ENCODE data around the gene RNF145.
"Not testable (repeated sequence)": the region's sequence is repeated elsewhere in the genome, so short reads cannot be mapped to it uniquely, and the experiment has no call there.

RNF145 gene, protein sequence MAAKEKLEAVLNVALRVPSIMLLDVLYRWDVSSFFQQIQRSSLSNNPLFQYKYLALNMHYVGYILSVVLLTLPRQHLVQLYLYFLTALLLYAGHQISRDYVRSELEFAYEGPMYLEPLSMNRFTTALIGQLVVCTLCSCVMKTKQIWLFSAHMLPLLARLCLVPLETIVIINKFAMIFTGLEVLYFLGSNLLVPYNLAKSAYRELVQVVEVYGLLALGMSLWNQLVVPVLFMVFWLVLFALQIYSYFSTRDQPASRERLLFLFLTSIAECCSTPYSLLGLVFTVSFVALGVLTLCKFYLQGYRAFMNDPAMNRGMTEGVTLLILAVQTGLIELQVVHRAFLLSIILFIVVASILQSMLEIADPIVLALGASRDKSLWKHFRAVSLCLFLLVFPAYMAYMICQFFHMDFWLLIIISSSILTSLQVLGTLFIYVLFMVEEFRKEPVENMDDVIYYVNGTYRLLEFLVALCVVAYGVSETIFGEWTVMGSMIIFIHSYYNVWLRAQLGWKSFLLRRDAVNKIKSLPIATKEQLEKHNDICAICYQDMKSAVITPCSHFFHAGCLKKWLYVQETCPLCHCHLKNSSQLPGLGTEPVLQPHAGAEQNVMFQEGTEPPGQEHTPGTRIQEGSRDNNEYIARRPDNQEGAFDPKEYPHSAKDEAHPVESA

DNA sequence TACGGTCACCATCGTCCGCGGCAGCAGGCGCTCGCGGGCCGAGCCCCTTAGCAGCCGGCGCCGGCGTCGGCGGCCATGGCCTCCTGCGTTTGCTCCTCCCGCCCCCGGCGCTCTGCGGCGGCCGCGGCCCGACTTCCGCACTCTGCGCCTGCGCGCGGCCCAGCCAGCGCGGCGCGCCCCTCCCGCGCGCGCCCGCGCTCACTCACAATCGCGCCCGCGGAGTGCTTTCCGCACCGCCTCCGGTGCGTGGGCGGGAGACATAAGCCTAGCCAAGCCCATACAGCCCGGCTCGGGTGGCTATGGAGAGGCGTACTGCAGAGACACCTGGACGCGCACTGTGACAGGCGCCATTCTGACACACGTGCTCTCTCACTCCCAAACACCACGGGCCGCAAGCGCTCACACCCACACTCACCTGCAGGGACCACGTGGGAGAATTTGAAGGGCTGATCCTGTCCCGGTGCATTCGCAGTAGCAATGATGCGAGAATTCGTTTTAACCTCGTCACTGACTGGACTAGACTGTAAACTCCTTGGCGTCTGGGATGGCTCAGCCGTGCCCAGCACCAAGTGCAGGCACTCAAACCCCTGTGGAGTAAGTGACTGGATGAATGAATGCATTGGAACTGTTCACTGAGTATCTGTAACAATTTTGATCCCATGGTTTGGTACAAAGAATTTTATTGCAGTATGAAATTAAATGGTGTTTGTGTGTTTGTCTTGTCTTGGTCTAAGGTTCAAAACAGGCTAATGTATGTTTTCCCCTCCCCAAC is at the start of gene RNF145:
Gene RNF145 (minus strand): TSS at position 116 of the 772 bp plus-strand sequence. CDS start 5,936 bp downstream, outside the sequence.
- Mint-ChIP-seq H3K4me3 (peak within 1 kb of the TSS; percentile 98), H3K4me1 (ENCODE audit: low read depth) (peaks cover 42% of the 10 kb centered on the region), H3K27me3 (no peaks in the 10 kb centered on the region), H3K36me3 (peaks cover 8% of the 10 kb centered on the region), H3K27ac (peak within 1 kb of the TSS; percentile 99), H3K9me3 (ENCODE audit: low read depth) (no peaks in the 10 kb centered on the region)

DNA sequence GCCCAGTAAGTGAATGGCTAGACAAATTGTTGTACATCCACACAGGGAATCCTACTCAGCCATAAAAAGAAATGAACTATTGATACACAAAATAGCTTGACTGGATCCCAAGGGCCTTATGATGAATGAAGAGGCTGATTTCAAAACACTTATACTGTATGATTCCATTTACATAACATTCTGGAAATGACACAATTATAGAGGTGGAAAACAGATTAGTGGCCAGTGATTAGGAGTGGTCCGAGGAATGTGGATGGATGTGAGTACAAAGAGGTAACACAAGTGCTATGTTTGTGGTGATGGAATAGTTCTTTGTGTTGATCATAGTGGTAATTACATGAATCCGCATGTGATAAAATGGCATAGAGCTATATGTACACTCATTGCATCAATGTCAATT is 49.0 kb upstream of the RNF145 start:
- Mint-ChIP-seq H3K9me3 (ENCODE audit: low read depth) (no peaks in the 10 kb centered on the region), H3K27ac (no peak overlapping the region), H3K36me3 (no peaks in the 10 kb centered on the region), H3K4me3 (no peak overlapping the region), H3K27me3 (no peaks in the 10 kb centered on the region), H3K4me1 (ENCODE audit: low read depth) (peaks cover 16% of the 10 kb centered on the region)

DNA sequence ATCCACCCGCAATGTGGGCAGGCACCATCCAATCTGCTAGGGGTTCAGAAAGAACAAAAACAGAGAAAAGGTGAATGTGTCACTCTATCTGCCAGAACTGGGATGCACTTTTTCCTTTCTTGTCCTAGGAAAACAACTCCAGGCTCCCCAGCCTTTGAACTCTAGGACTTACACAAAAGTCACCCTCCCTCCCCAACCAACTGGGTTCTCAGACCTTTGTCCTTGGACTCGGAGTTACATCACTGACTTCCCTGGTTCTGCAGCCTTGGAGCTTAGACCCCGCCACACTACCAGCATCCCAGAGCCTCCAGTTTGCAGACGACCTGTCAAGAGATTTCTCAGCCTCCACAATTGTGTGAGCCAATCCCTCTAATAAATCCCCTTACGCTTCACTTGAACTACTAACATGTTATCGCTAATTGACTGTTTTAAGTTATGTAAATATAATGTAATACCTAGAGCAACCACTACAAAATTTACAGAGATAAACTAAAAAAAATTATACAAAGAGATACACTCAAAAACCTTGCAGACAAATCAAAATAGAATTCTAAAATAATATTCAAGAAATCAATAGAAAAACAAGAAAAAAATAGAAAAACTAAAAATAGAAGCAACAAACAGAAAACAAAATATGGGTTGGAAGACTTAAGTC is 48.4 kb upstream of the RNF145 start:
- Mint-ChIP-seq H3K27ac (no peak overlapping the region), H3K4me3 (no peak overlapping the region), H3K27me3 (no peaks in the 10 kb centered on the region), H3K9me3 (ENCODE audit: low read depth) (no peaks in the 10 kb centered on the region), H3K4me1 (ENCODE audit: low read depth) (peaks cover 16% of the 10 kb centered on the region), H3K36me3 (no peaks in the 10 kb centered on the region)

DNA sequence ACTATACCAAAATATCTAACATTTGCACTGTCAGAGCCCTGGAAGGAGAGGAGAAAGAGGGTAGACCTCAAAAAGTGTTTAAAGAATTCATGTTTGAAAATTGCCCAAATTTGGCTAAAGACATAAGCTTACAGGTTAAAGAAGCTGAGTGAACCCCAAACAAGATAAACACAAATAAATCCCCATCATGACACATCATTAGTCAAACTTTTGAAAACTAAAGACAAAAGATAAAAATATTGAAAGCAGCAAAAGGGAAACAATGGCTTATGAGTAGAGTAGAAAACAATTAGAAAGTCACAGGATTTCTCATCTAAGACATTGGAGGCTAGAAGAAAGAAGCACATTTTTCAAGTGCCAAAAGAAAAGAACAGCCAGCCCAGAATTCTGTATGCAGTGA is 47.7 kb upstream of the RNF145 start:
- H3K36me3 Mint-ChIP-seq = no peaks in the 10 kb centered on the region
- peaks cover 8% of the 10 kb centered on the region for H3K4me1 Mint-ChIP-seq (ENCODE audit: low read depth)
- H3K4me3 Mint-ChIP-seq = no peak overlapping the region
- no peaks in the 10 kb centered on the region for H3K9me3 Mint-ChIP-seq (ENCODE audit: low read depth)
- no peak overlapping the region for H3K27ac Mint-ChIP-seq
- no peaks in the 10 kb centered on the region for H3K27me3 Mint-ChIP-seq

DNA sequence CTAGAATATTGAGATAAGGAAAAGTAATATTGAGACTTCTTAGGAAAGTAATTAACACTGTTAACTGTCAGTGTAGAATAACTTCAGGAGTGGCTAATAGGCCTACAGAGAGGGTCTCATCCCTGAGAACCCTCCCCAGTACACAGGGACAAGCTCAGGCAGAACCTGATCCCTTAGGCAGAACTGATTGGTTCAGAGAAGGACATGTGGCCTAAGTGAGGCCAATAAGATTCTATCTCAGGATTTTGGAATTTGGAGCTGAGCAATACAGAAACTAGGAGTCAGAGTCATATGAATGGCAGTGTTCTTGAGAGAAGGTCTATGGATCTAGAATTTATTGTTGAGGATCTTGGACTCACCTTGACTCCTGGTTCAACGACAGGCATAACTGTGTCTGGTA is 42.8 kb upstream of the RNF145 start:
- H3K9me3 Mint-ChIP-seq (ENCODE audit: low read depth) = no peaks in the 10 kb centered on the region
- H3K4me3 Mint-ChIP-seq = no peak overlapping the region
- H3K36me3 Mint-ChIP-seq = no peaks in the 10 kb centered on the region
- no peak overlapping the region for H3K27ac Mint-ChIP-seq
- H3K4me1 Mint-ChIP-seq (ENCODE audit: low read depth) = no peaks in the 10 kb centered on the region
- H3K27me3 Mint-ChIP-seq = peaks cover 7% of the 10 kb centered on the region

DNA sequence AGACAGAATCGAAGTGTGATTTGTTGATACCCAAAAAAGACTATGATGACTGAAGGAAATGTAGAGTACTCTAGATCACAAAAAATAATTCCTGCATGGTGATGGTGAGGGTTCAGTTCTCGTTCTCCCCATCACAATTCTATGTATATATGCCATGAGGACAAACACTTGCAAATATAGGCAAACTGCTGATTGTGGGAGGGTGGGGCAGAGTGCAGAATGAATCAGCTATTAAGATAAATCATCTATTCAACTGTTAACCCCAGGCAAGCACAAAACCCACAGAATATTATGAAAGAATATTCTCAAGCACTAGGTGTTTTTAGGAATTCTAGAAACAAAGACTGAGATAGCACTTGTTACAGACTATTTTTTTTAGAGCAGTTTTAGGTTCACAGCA is 39.8 kb upstream of the RNF145 start:
- Mint-ChIP-seq H3K36me3 (no peaks in the 10 kb centered on the region), H3K27ac (no peak overlapping the region), H3K4me3 (no peak overlapping the region), H3K4me1 (ENCODE audit: low read depth) (peaks cover 3% of the 10 kb centered on the region), H3K9me3 (ENCODE audit: low read depth) (no peaks in the 10 kb centered on the region), H3K27me3 (peaks cover 7% of the 10 kb centered on the region)

DNA sequence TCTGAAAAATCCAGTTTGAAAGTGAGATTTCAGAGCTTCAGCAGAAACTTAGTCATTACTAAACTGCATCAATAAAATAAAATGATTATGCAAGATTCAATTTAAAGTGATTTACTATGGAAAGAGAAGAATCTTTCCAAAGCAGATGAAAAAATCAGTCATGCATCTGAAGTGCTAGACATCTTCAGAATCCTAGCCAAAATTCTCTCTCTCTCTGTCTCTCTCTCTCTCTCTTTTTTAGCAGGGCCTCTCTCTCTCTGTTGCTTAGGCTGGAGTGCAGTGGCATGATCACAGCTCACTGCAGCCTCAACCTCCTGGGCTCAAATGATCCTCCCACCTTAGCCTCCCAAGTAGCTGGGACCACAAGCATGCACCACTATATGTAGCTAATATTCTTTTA is 35.5 kb upstream of the RNF145 start:
- Mint-ChIP-seq H3K4me3 (no peak overlapping the region), H3K36me3 (no peaks in the 10 kb centered on the region)

DNA sequence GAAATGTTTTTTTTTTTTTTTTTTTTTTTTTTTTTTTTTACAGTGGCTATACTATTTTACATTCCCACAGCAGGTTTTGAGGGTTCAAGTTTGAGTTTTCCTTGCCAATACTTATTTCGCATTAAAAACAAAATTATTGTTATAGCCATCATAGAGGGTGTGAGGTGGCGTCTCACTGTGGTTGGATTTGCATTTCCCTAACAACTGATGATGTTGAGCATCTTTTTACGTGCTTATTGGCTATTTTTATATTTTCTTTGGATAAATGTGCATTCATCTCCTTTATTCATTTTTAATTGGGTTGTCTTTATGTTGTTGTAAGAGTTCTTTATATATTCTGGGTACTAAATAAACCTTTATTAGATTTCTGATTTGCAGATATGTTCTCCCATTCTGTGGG is 34.8 kb upstream of the RNF145 start:
- Mint-ChIP-seq H3K9me3 (ENCODE audit: low read depth) (no peaks in the 10 kb centered on the region), H3K36me3 (no peaks in the 10 kb centered on the region), H3K4me3 (no peak overlapping the region), H3K27ac (no peak overlapping the region), H3K27me3 (peaks cover 7% of the 10 kb centered on the region), H3K4me1 (ENCODE audit: low read depth) (peaks cover 42% of the 10 kb centered on the region)

More for the DNA sequence above, 35.5 kb upstream of the RNF145 start:
- Mint-ChIP-seq H3K9me3 (ENCODE audit: low read depth) (no peaks in the 10 kb centered on the region), H3K27ac (no peak overlapping the region), H3K27me3 (peaks cover 7% of the 10 kb centered on the region), H3K4me1 (ENCODE audit: low read depth) (peaks cover 38% of the 10 kb centered on the region)

DNA sequence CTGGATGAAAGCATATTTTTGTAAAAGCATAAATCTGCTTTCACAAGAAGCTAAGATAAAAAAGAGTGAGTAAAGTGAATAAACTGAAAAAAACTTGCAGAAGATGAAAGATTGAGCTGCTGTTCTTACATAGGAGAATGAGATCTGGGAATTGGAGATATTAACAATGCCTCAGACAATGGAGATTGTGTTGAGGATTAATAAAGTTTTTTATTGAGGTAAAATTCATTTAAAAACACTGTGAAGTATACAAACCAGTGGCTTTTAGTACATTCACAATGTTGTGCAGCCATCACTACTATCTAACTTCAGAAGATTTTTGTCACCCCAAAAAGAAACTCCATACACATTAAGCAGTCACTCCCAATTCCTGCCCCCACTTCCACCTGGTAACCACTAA is 34.0 kb upstream of the RNF145 start:
- H3K27me3 Mint-ChIP-seq = peaks cover 3% of the 10 kb centered on the region
- H3K4me3 Mint-ChIP-seq = no peak overlapping the region
- no peaks in the 10 kb centered on the region for H3K9me3 Mint-ChIP-seq (ENCODE audit: low read depth)
- no peaks in the 10 kb centered on the region for H3K36me3 Mint-ChIP-seq
- peaks cover 42% of the 10 kb centered on the region for H3K4me1 Mint-ChIP-seq (ENCODE audit: low read depth)
- no peak overlapping the region for H3K27ac Mint-ChIP-seq

DNA sequence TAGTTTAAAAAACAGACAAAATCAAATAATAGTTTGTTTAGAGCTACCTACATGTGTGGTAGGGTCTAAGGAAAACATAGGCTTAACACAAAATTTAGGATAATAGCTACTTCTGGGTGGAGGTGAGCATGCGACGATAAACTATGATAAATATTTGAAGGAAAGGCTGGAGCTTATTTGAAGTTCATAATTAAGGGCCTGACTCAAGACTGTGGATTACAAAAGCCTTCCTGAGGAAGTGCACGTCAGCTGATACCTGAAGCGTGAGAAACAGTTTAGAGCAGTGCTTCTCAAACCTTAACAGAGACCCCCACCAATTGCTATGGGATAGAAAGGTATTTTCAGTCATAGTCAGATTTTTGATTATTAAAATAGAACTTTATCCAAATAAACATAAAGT is 33.3 kb upstream of the RNF145 start:
- H3K27ac Mint-ChIP-seq = no peak overlapping the region
- no peaks in the 10 kb centered on the region for H3K9me3 Mint-ChIP-seq (ENCODE audit: low read depth)
- H3K4me1 Mint-ChIP-seq (ENCODE audit: low read depth) = peaks cover 42% of the 10 kb centered on the region
- H3K4me3 Mint-ChIP-seq = no peak overlapping the region
- H3K27me3 Mint-ChIP-seq = no peaks in the 10 kb centered on the region
- H3K36me3 Mint-ChIP-seq = no peaks in the 10 kb centered on the region

DNA sequence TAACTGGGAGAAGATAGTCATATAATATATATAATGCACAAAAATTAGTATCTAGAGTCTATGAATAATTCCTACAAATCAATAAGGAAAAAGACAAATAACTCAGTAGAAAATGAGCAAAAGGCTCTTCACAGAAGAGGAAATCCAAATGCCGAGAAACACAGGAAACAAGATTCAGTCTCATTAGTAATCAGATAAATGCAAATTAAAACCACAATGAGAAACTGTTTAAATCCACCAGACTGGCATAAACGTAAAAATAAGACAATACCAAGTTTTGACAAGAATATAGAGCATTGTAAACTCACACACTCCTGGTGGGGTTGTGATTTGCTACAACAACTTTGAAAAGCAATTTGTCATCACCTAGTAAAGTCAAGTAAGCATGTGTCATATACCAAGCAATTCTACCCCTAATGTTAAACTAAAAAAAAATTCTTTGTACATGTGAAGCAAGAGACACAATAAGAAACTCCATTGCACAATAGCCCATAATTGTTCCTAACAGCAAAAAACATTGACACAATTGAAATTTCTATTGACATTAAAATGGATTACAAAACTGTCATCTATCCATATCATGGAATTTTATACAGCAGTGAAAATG is 32.7 kb upstream of the RNF145 start:
- Mint-ChIP-seq H3K36me3 (no peaks in the 10 kb centered on the region), H3K27me3 (no peaks in the 10 kb centered on the region), H3K9me3 (ENCODE audit: low read depth) (no peaks in the 10 kb centered on the region), H3K4me1 (ENCODE audit: low read depth) (peaks cover 42% of the 10 kb centered on the region), H3K4me3 (peak overlapping the region; percentile 31), H3K27ac (peak overlapping the region; percentile 41)

DNA sequence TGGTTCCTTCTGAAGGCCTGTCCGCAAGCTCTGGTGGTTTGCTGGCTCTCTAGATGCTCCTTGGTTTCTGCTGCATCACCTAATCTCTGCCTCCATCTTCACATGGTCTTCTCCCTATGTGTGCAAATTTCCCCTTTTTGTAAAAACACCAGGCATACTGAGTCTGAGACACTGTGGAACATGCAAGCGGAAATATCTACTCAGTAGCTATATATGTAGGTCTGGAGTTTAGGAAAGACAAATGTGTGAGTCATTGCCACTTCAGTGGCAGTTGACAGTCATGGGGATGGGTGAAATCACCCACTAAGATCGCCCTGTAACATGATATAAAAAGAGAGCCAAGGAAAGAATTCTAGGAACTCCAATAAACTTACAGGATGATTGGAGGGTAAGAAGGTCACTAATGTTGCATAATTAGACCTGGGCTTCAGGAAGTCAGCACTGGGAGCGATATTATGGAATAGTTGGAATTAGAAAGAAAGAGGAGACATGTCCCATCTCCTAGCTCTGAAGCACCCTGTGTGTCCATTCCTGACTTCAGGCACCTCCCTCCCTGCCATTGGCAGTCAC is 31.0 kb upstream of the RNF145 start:
- Mint-ChIP-seq H3K4me3 (peak overlapping the region; percentile 34), H3K4me1 (ENCODE audit: low read depth) (peaks cover 42% of the 10 kb centered on the region), H3K27ac (peak overlapping the region; percentile 62), H3K9me3 (ENCODE audit: low read depth) (no peaks in the 10 kb centered on the region), H3K27me3 (no peaks in the 10 kb centered on the region), H3K36me3 (no peaks in the 10 kb centered on the region)

DNA sequence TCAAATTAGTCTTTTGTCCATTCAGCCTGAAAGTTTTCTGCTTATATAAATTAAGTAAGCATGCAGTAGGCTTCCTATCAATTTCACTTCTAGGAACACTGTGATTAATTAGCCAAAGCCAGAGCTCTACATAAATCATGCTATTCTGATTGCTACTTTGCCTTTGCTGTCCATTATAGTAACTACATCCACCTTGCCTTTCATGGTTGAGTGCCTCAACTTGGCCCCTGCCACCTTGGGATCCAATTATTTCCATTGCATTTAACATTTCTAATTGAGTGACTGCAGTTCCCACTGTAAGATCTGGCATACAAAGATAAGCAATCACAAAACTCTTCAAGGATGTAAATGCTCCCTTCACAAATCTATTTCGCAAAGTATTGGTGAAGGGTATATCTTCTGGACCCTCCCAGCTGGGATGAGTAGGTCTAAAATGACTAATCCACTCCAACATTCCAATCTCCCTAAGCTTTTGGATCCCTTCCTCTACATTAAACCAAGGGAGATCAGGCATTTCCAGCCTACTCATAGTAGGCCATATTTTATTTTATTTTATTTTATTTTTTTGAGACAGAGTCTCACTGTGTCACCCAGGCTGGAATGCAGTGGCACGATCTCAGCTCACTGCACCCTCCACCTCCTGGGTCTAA is 26.6 kb upstream of the RNF145 start:
- not testable (repeated sequence) for H3K4me3 Mint-ChIP-seq; H3K9me3 Mint-ChIP-seq (ENCODE audit: low read depth); H3K27me3 Mint-ChIP-seq; H3K27ac Mint-ChIP-seq; H3K36me3 Mint-ChIP-seq
- peaks cover 14% of the 10 kb centered on the region for H3K4me1 Mint-ChIP-seq (ENCODE audit: low read depth)

DNA sequence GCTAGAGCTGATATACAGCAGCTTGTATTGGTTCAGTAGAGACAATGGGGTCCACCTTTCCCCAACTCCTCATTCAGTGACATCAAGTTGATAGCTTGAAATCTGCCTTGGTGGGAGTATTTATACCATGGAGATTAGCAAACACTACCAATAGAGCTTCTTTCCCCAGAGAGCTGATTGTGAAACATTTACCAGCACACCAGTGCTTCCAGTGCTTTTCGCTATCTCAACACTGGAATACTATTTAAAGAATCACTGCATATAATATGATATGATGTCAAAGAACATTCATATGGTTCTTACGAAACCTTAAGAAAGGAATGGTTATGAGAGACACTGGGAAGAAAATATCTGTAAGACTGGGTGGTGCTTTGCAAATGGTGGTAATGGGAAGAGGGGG is 21.8 kb upstream of the RNF145 start:
- Mint-ChIP-seq H3K9me3 (ENCODE audit: low read depth) (no peaks in the 10 kb centered on the region), H3K36me3 (no peaks in the 10 kb centered on the region), H3K27ac (no peak overlapping the region), H3K4me3 (no peak overlapping the region), H3K4me1 (ENCODE audit: low read depth) (no peaks in the 10 kb centered on the region), H3K27me3 (no peaks in the 10 kb centered on the region)

Measured in activated naive CD8-positive, alpha-beta T cell (primary cell).